Endometrial microvascular endothelial cells (primary cell): Measurements from ENCODE around the gene GPR82. TPM values are rescaled to one million over a fixed set of nuclear protein-coding genes. Genes with fewer than 3 reads are reported as not detected.
"Not testable (repeated sequence)": the region's sequence is repeated elsewhere in the genome, so short reads cannot be mapped to it uniquely, and the experiment has no call there.

Experiments
- in situ Hi-C: cut with HindIII; loops from 2 replicates; pipeline ENCODE4 v1.10.0; 2017; ENCODE audit warnings: low sequenced_read_pairs, low pct_unique_long_range_greater_than_20kb; ENCODE audit errors: inconsistent ontology term
- total RNA-seq: library from RNA; depleted of rRNA; stranded (reverse); fragments of >200 nt; gene quantifications from one replicate; pipeline ENCODE4 v1.2.3, GENCODE V29; 2015; ENCODE audit errors: inconsistent ontology term

Gene GPR82
- not detected for total RNA-seq

GRCh38 chrX:41723826-41724225 lies at the start of gene GPR82:
TSS of gene GPR82 (plus strand) at chrX:41724181. CDS start at chrX:41727027, 2,846 bp downstream.
- in situ Hi-C loops: no loop called here

- in situ Hi-C loops: not testable (repeated sequence)
Observed at GRCh38 chrX:41676361-41676760, 47.6 kb upstream of the GPR82 start.

GRCh38 chrX:41677183-41678060 lies 46.6 kb upstream of the GPR82 start:
- in situ Hi-C loops: no loop called here

- in situ Hi-C loops: no loop called here
Observed at GRCh38 chrX:41684138-41684537, 39.8 kb upstream of the GPR82 start.

GRCh38 chrX:41684940-41685339 lies 39.0 kb upstream of the GPR82 start:
- in situ Hi-C loops: no loop called here

GRCh38 chrX:41686788-41687187 lies 37.2 kb upstream of the GPR82 start:
- in situ Hi-C loops: no loop called here

GRCh38 chrX:41688156-41688555 lies 35.8 kb upstream of the GPR82 start:
- in situ Hi-C loops: no loop called here

- in situ Hi-C loops: no loop called here
Observed at GRCh38 chrX:41688835-41689234, 35.1 kb upstream of the GPR82 start, which contains the start of gene GPR34. TSS of gene GPR34 (plus strand) at chrX:41688973. CDS start at chrX:41695634, 6,661 bp downstream.

- in situ Hi-C loops: no loop called here
Observed at GRCh38 chrX:41689711-41690110, 34.3 kb upstream of the GPR82 start.

- in situ Hi-C loops: no loop called here
Observed at GRCh38 chrX:41692162-41692749, 31.7 kb upstream of the GPR82 start.

GRCh38 chrX:41693024-41693423 lies 31.0 kb upstream of the GPR82 start:
- in situ Hi-C loops: no loop called here

- in situ Hi-C loops: no loop called here
Observed at GRCh38 chrX:41695426-41695825, 28.6 kb upstream of the GPR82 start.

GRCh38 chrX:41703574-41704029 lies 20.4 kb upstream of the GPR82 start:
- in situ Hi-C loops: no loop called here

- in situ Hi-C loops: no loop called here
Observed at GRCh38 chrX:41705042-41705441, 18.9 kb upstream of the GPR82 start.

- in situ Hi-C loops: no loop called here
Observed at GRCh38 chrX:41705680-41706374, 18.2 kb upstream of the GPR82 start.

- in situ Hi-C loops: no loop called here
Observed at GRCh38 chrX:41707218-41707617, 16.8 kb upstream of the GPR82 start.

GRCh38 chrX:41708486-41708885 lies 15.5 kb upstream of the GPR82 start:
- in situ Hi-C loops: no loop called here

GRCh38 chrX:41711021-41711667 lies 12.8 kb upstream of the GPR82 start:
- in situ Hi-C loops: no loop called here

GRCh38 chrX:41716222-41716621 lies 7.8 kb upstream of the GPR82 start:
- in situ Hi-C loops: no loop called here
